Measurements from ENCODE around the gene RAB3B. TPM values are rescaled to one million over a fixed set of nuclear protein-coding genes. Genes with fewer than 3 reads are reported as not detected.

RAB3B gene
- total RNA-seq, 2 experiments from 2014 or later = 0.11 to 0.13 TPM

- Mint-ChIP-seq H3K27ac (no peak overlapping the region), H3K27me3 (peaks cover 19% of the 10 kb centered on the region), H3K4me1 (ENCODE audit: low read depth) (no peaks in the 10 kb centered on the region), H3K36me3 (ENCODE audit: low read depth) (no peaks in the 10 kb centered on the region), H3K4me3 (no peak overlapping the region), H3K9me3 (no peaks in the 10 kb centered on the region)
- ATAC-seq (no peak), DNase-seq (no peak)
- TF ChIP-seq CTCF (IDR thresholded peaks at IDR 0.05) = no peak
- intact Hi-C loops (cut with micrococcal nuclease) = no loop called here
- POLR2A ChIA-PET = no interaction called here
- CTCF ChIA-PET = interaction anchor here (0.5 to 1.3 kb wide), 3 partner anchors 107 to 940 kb away, joined by 3 to 7 read pairs (median 3); no protein-coding TSS in a partner anchor
Measured at GRCh38 chr1:52003877-52004276, 13.4 kb upstream of the RAB3B start.

- intact Hi-C loops (cut with micrococcal nuclease) = no loop called here
- DNase-seq = peak; percentile 59
- no peaks in the 10 kb centered on the region for H3K36me3 Mint-ChIP-seq (ENCODE audit: low read depth)
- CTCF ChIA-PET = interaction anchor here (0.9 to 1.3 kb wide), 7 partner anchors 11 to 105 kb away, joined by 3 to 22 read pairs (median 4); partner anchors contain the start of gene RAB3B
- ATAC-seq = peak; percentile 97
- H3K4me1 Mint-ChIP-seq (ENCODE audit: low read depth) = no peaks in the 10 kb centered on the region
- peak; percentile 92 for TF ChIP-seq CTCF (IDR thresholded peaks at IDR 0.05)
- no peak overlapping the region for H3K4me3 Mint-ChIP-seq
- POLR2A ChIA-PET = no interaction called here
- H3K27me3 Mint-ChIP-seq = peaks cover 14% of the 10 kb centered on the region
- H3K27ac Mint-ChIP-seq = no peak overlapping the region
- no peaks in the 10 kb centered on the region for H3K9me3 Mint-ChIP-seq
Measured at GRCh38 chr1:52002038-52002917, 11.8 kb upstream of the RAB3B start.

- POLR2A ChIA-PET = no interaction called here
- Mint-ChIP-seq H3K27ac (no peak overlapping the region), H3K36me3 (ENCODE audit: low read depth) (no peaks in the 10 kb centered on the region), H3K4me3 (no peak overlapping the region), H3K27me3 (peaks cover 7% of the 10 kb centered on the region), H3K9me3 (no peaks in the 10 kb centered on the region), H3K4me1 (ENCODE audit: low read depth) (no peaks in the 10 kb centered on the region)
- CTCF ChIA-PET = interaction anchor here (6.0 kb wide), 1 partner anchor 100 kb away, joined by 39 read pairs; no protein-coding TSS in a partner anchor
- DNase-seq (no peak), ATAC-seq (no peak)
- intact Hi-C loops (cut with micrococcal nuclease) = no loop called here
- no peak for TF ChIP-seq CTCF (IDR thresholded peaks at IDR 0.05)
Measured at GRCh38 chr1:51998701-51999100, 8.2 kb upstream of the RAB3B start.

GRCh38 chr1:51997974-51998382, 7.5 kb upstream of the RAB3B start:
- Mint-ChIP-seq H3K27ac (no peak overlapping the region), H3K36me3 (ENCODE audit: low read depth) (no peaks in the 10 kb centered on the region), H3K9me3 (no peaks in the 10 kb centered on the region), H3K4me1 (ENCODE audit: low read depth) (no peaks in the 10 kb centered on the region), H3K27me3 (peaks cover 9% of the 10 kb centered on the region), H3K4me3 (no peak overlapping the region)
- DNase-seq (no peak), ATAC-seq (no peak)
- ChIA-PET CTCF (interaction anchor here (6.0 kb wide), 1 partner anchor 100 kb away, joined by 39 read pairs; no protein-coding TSS in a partner anchor), POLR2A (no interaction called here)
- intact Hi-C loops (cut with micrococcal nuclease) = no loop called here
- no peak for TF ChIP-seq CTCF (IDR thresholded peaks at IDR 0.05)
